Stimulated activated CD8-positive, alpha-beta memory T cell treated with anti-CD3 and anti-CD28 coated beads, Interleukin-7, amount 100 ng/mL, for 48 hours (primary cell): ENCODE measurements around the gene KCNMB2.

ENCODE experiments used
- DNase-seq, 2 donors: peaks; one replicate each; pipeline ENCODE4 v3.0.0-alpha.2; 2020; ENCODE audit warnings: low read depth in 1 of 2; ENCODE audit errors: extremely low read depth in 1 of 2

Gene KCNMB2

GRCh38 chr3:178567611-178568010 lies 31.4 kb downstream of the KCNMB2 start:
- no peak for DNase-seq

GRCh38 chr3:178568155-178568731 lies 32.0 kb downstream of the KCNMB2 start:
- no peak for DNase-seq

GRCh38 chr3:178568911-178569310 lies 32.7 kb downstream of the KCNMB2 start:
- no peak for DNase-seq

GRCh38 chr3:178569826-178570225 lies 33.6 kb downstream of the KCNMB2 start:
- no peak for DNase-seq

- no peak for DNase-seq
Observed at GRCh38 chr3:178583963-178584575, 47.8 kb downstream of the KCNMB2 start.

GRCh38 chr3:178584722-178585380 lies 48.6 kb downstream of the KCNMB2 start:
- DNase-seq, result no peak

- no peak for DNase-seq
Observed at GRCh38 chr3:178585454-178585853, 49.2 kb downstream of the KCNMB2 start.

- no peak for DNase-seq
Observed at GRCh38 chr3:178586076-178586475, 49.8 kb downstream of the KCNMB2 start.

GRCh38 chr3:178588628-178589027 lies 52.4 kb downstream of the KCNMB2 start:
- no peak for DNase-seq

- no peak for DNase-seq
Observed at GRCh38 chr3:178593786-178594185, 57.5 kb downstream of the KCNMB2 start.

- DNase-seq, result no peak
Observed at GRCh38 chr3:178597371-178597770, 61.1 kb downstream of the KCNMB2 start.

- no peak for DNase-seq
Observed at GRCh38 chr3:178602856-178603255, 66.6 kb downstream of the KCNMB2 start.

GRCh38 chr3:178603735-178604134 lies 67.5 kb downstream of the KCNMB2 start:
- no peak for DNase-seq

GRCh38 chr3:178618197-178618596 lies 82.0 kb downstream of the KCNMB2 start:
- no peak for DNase-seq

GRCh38 chr3:178618896-178619295 lies 82.7 kb downstream of the KCNMB2 start:
- no peak for DNase-seq

GRCh38 chr3:178623666-178624255 lies 87.5 kb downstream of the KCNMB2 start:
- no peak for DNase-seq

GRCh38 chr3:178624276-178624675 lies 88.0 kb downstream of the KCNMB2 start:
- no peak for DNase-seq

- no peak for DNase-seq
Observed at GRCh38 chr3:178625053-178625600, 88.9 kb downstream of the KCNMB2 start.

GRCh38 chr3:178628037-178628436 lies 91.8 kb downstream of the KCNMB2 start:
- DNase-seq, result no peak

GRCh38 chr3:178629430-178630178 lies 93.4 kb downstream of the KCNMB2 start:
- no peak for DNase-seq

GRCh38 chr3:178631950-178632349 lies 95.7 kb downstream of the KCNMB2 start:
- DNase-seq, result no peak
